ENCODE data around the gene CDX2. TPM values are rescaled to one million over a fixed set of nuclear protein-coding genes. Genes with fewer than 3 reads are reported as not detected.

CDX2 gene
- total RNA-seq, 2 experiments from 2014 or later = not detected

GRCh38 chr13:27923794-27924528 lies 45.2 kb downstream of the CDX2 start:
- Histone ChIP-seq H3K9me3 (ENCODE audit: low read length) (no peaks in the 10 kb centered on the region), H3K4me2 (ENCODE audit: low read length) (no peak overlapping the region), H2AFZ (ENCODE audit: low read length) (no peak overlapping the region), H3K4me1 (ENCODE audit: insufficient read depth, low read length, poor library complexity, severe bottlenecking) (no peaks in the 10 kb centered on the region), H3K9me2 (ENCODE audit: insufficient read depth, low read length) (no peaks in the 10 kb centered on the region), H3K4me3 (ENCODE audit: low read depth, low read length, poor library complexity, severe bottlenecking) (no peak overlapping the region), H3K27ac (ENCODE audit: low read depth, low read length, poor library complexity, severe bottlenecking) (no peak overlapping the region), H3K36me3 (ENCODE audit: insufficient read depth, low read length) (no peaks in the 10 kb centered on the region), H4K20me1 (ENCODE audit: insufficient read depth, low read length) (no peaks in the 10 kb centered on the region), H3K79me2 (ENCODE audit: insufficient read depth, low read depth, low read length) (no peaks in the 10 kb centered on the region)
- POLR2A ChIA-PET = no interaction called here
- no TSS peak for BruUV-seq (replicated peaks)
- DNase-seq (ENCODE audit: low spot score) = no peak
- CTCF ChIA-PET (ENCODE audit: unreplicated experiment) = no interaction called here
- intact Hi-C loops (cut with micrococcal nuclease; ENCODE audit: unreplicated experiment) = no loop called here
- TF ChIP-seq CTCF (conservative IDR thresholded peaks at IDR 0.05; ENCODE audit: low read length) (no peak), EZH2phosphoT487 (IDR thresholded peaks at IDR 0.05; ENCODE audit: borderline replicate concordance, low read depth, low read length) (no peak)

- TF ChIP-seq EZH2phosphoT487 (IDR thresholded peaks at IDR 0.05; ENCODE audit: borderline replicate concordance, low read depth, low read length) = no peak
- no peak for TF ChIP-seq CTCF (conservative IDR thresholded peaks at IDR 0.05; ENCODE audit: low read length)
- H3K27ac ChIP-seq (ENCODE audit: low read depth, low read length, poor library complexity, severe bottlenecking) = no peak overlapping the region
- H2AFZ ChIP-seq (ENCODE audit: low read length) = no peak overlapping the region
- DNase-seq (ENCODE audit: low spot score) = no peak
- H3K9me3 ChIP-seq (ENCODE audit: low read length) = no peaks in the 10 kb centered on the region
- H3K4me2 ChIP-seq (ENCODE audit: low read length) = no peak overlapping the region
- CTCF ChIA-PET (ENCODE audit: unreplicated experiment) = no interaction called here
- H4K20me1 ChIP-seq (ENCODE audit: insufficient read depth, low read length) = no peaks in the 10 kb centered on the region
- no peaks in the 10 kb centered on the region for H3K9me2 ChIP-seq (ENCODE audit: insufficient read depth, low read length)
- H3K79me2 ChIP-seq (ENCODE audit: insufficient read depth, low read depth, low read length) = no peaks in the 10 kb centered on the region
- no peaks in the 10 kb centered on the region for H3K36me3 ChIP-seq (ENCODE audit: insufficient read depth, low read length)
- no peaks in the 10 kb centered on the region for H3K4me1 ChIP-seq (ENCODE audit: insufficient read depth, low read length, poor library complexity, severe bottlenecking)
- BruUV-seq (replicated peaks) = no TSS peak
- intact Hi-C loops (cut with micrococcal nuclease; ENCODE audit: unreplicated experiment) = no loop called here
- no peak overlapping the region for H3K4me3 ChIP-seq (ENCODE audit: low read depth, low read length, poor library complexity, severe bottlenecking)
- POLR2A ChIA-PET = no interaction called here
Measured at GRCh38 chr13:27922883-27923612, 46.1 kb downstream of the CDX2 start.

All from OCI-LY7 (cell line).